Measurements from ENCODE around the gene RAC2. TPM values are rescaled to one million over a fixed set of nuclear protein-coding genes. Genes with fewer than 3 reads are reported as not detected.
A peak's percentile ranks its signal among the peaks of the same experiment; 100 is the strongest.

Gene RAC2
- total and polyA plus RNA-seq, 9 of the 15 experiments (the other 6 are each of a cell fraction or from before 2014, with no cell fraction given) = 22.7 to 103 (median 43.3) TPM

GRCh38 chr22:37199760-37200108, 44.3 kb downstream of the RAC2 start (continued):
- TF ChIP-seq BCOR (IDR thresholded peaks at IDR 0.05) (peak; percentile 76; the same call in 1 of the 2 replicates), MAX (CRISPR knock-in tag; IDR thresholded peaks at IDR 0.05) (peak; percentile 69; the same call in 1 of the 2 replicates), ZNF740 (CRISPR knock-in tag; IDR thresholded peaks at IDR 0.05) (no peak), ZNF740 (tag; IDR thresholded peaks at IDR 0.05) (no peak), MAZ (CRISPR knock-in tag; conservative IDR thresholded peaks at IDR 0.05 in 1 of 2, IDR thresholded peaks at IDR 0.05 in 1 of 2) (0 out of 4 replicates have a peak, but pooled peaks of 1 of the 2 experiments have one; percentile 0), NFXL1 (CRISPR knock-in tag; IDR thresholded peaks at IDR 0.05) (no peak), NFIC (IDR thresholded peaks at IDR 0.05) (peak; percentile 31), MGA (IDR thresholded peaks at IDR 0.05) (peak; percentile 14; the same call in 1 of the 2 replicates), ZNF311 (CRISPR knock-in tag; IDR thresholded peaks at IDR 0.05) (no peak), FOXJ3 (CRISPR knock-in tag; IDR thresholded peaks at IDR 0.05) (no peak), HDAC2 (IDR thresholded peaks at IDR 0.05) (peak; percentile 5), PRDM10 (IDR thresholded peaks at IDR 0.05; ENCODE audit: partially characterized antibody) (peak; percentile 92), MCM7 (IDR thresholded peaks at IDR 0.05) (no peak)

All from K562 (cell line).